GM21447 (cell line): Measurements from ENCODE around the gene PDE8A.
"Not testable (repeated sequence)": the region's sequence is repeated elsewhere in the genome, so short reads cannot be mapped to it uniquely, and the experiment has no call there.

Experiments used
- ATAC-seq: cut with Tn5 transposase; IDR thresholded peaks from one replicate; pipeline ENCODE4 v1.9.1; 2021; ENCODE audit not compliant: unreplicated experiment

Gene PDE8A

GRCh38 chr15:85157344-85157743 lies 175.7 kb downstream of the PDE8A start:
- ATAC-seq = no peak

GRCh38 chr15:85162237-85162636 lies 180.6 kb downstream of the PDE8A start:
- ATAC-seq = no peak

DNA sequence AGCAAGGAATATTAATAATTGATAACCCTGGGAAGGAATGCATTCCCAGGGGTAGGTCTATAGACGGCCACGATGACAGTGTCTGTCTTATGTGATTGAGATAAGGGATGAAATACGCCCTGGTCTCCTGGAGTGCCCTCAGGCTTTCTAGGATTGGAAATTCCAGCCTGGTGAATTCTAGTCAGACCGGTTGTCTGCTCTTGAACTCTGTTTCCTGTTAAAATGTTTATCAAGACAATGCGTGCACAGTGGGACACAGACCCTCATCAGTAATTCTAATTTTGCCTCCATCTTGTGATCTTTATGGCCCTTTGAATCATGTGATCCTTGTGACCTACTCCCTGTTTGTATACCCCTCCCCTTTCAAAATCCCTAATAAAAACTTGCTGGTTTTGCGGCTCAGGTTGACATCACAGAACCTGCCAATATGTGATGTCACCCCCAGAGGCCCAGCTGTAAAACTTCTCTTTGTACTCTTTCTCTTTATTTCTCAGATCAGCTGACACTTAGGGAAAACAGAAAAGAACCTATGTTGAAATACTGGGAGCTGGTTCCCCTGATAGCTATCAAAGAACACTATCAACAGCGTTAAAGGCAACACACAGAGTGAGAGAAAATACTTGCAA lies 183.3 kb downstream of the PDE8A start:
- no peak for ATAC-seq

DNA sequence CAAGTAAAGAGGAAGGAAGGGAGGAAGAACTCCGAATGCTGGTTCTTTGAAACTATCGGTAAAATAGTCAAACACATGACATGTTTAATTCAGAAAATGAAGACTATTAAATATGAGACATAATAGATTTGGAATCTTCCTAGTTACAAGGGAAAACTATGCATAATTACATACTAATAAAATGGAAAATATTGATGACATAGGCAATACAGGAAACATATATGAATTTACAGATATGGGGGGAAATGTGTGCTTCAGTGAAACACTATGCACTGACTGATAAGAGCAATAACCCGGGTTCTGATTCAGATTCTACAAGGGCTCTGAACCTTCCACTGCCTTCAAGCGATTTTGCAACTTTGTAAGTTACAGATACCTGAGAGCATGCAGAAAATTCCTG lies 185.9 kb downstream of the PDE8A start:
- ATAC-seq = no peak

GRCh38 chr15:85168642-85169173 lies 187.1 kb downstream of the PDE8A start:
- no peak for ATAC-seq

GRCh38 chr15:85171736-85172135 lies 190.1 kb downstream of the PDE8A start:
- ATAC-seq = no peak

DNA sequence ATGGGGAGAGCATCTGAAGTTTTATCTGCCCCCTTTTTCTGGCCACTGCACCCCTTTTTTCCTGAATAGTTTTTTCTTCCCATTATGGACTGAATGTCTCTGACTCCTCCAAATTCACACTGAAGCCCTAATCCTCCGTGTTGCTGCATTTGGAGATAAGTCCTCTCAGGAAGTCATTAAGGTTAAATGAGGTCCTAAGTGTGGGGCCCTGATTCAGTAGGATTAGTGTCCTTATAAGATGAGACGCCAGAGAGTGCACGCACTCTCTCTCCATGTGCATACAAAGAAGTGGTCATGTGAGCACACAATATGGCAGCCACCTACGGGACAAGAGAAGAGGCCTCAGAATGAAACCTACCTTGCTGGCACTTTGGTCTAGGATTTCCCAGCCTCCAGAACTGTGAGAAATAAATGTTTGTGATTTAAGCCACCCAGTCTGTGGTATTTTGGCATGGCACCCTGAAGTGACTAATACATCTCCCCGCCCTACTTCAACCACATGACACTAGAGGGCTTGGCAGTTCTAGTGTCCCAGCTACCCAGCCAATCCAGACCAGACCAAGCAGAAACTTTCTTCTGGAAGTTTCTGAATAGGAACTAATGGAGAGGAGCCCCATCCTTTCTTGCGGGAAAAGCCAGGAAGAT lies 191.3 kb downstream of the PDE8A start:
- ATAC-seq = no peak

- ATAC-seq = not testable (repeated sequence)
Measured at GRCh38 chr15:85173630-85174029, 192.0 kb downstream of the PDE8A start.

- ATAC-seq = no peak
Measured at GRCh38 chr15:85174521-85174920, 192.9 kb downstream of the PDE8A start.

DNA sequence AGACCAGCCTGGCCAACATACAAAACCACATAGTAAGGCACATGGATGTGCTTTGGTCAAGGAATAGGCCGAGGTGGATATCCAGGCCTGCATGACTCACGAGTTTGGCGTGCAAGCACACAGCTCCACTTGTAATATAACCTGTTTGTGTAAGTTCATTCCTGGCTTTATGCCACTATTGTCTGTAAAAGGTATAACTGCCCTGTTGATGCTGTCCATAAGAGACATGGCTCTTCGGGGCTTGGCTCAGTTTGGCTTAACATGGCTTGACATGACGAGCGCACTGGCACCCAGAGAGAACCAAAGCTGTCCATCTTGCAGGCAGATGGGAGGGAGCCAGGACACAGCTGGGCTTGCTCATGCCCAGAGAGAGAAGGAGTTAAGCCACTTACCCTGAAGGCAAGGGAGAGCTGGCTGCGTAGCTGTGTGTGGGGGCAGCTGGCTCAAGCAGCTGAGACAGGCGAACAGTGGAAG lies 195.4 kb downstream of the PDE8A start:
- ATAC-seq = not testable (repeated sequence)

GRCh38 chr15:85178308-85178707 lies 196.7 kb downstream of the PDE8A start:
- ATAC-seq = no peak

- ATAC-seq = no peak
Measured at GRCh38 chr15:85179700-85180099, 198.0 kb downstream of the PDE8A start.

- not testable (repeated sequence) for ATAC-seq
Measured at GRCh38 chr15:85185350-85185749, 203.7 kb downstream of the PDE8A start.

DNA sequence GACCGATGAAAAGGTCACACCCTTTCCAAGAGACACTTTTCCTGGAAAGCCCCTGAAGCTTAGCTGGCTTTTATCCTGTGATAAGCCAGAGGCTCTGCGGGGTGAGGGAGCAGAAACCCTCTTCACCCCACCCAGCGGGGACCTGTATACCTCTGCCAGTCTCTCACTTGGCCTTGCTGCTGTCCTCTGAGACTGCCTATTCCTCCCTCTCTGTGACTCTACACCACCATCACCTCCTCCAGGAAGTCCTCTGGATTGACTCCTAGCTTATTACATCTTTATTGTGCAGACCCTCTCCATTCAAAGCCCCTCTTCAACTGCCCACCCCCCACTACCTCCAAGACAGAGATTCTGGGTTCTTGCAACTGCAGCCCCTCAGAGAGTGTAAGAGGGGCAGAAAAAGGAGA lies 206.5 kb downstream of the PDE8A start:
- not testable (repeated sequence) for ATAC-seq
